Naive B cell (primary cell): ENCODE results near the gene LY6G5C. TPM values are rescaled to one million over a fixed set of nuclear protein-coding genes. Genes with fewer than 3 reads are reported as not detected.

Experiments used
- ATAC-seq, 2 donors: fragments of 150-1000 bp; cut with Tn5 transposase; 2 replicates each; pipeline ENCODE4 v1.10.0; 2021; ENCODE audit warnings: low read depth in 2 of 2, mild to moderate bottlenecking in 2 of 2, moderate library complexity in 2 of 2
- DNase-seq: peaks from one replicate; pipeline ENCODE4 v3.0.0; 2022
- H3K27ac Mint-ChIP-seq, 6 donors: one replicate each; pipeline ENCODE4 v1.8.0; 2020 to 2022; ENCODE audit warnings: mild to moderate bottlenecking in 6 of 6, mixed read lengths in 6 of 6, moderate library complexity in 5 of 6, inconsistent platforms in 2 of 6
- H3K27me3 Mint-ChIP-seq, 3 donors: one replicate each; pipeline ENCODE4 v1.8.0; 2021 to 2022; ENCODE audit warnings: mixed read lengths in 3 of 3, mild to moderate bottlenecking in 1 of 3
- H3K36me3 Mint-ChIP-seq, 2 donors: one replicate each; pipeline ENCODE4 v1.8.0; 2020 to 2022; ENCODE audit warnings: mixed read lengths in 2 of 2, inconsistent platforms in 1 of 2, mild to moderate bottlenecking in 1 of 2
- H3K4me1 Mint-ChIP-seq, 3 donors: one replicate each; pipeline ENCODE4 v1.8.0; 2020 to 2022; ENCODE audit warnings: mixed read lengths in 3 of 3, inconsistent platforms in 1 of 3, mild to moderate bottlenecking in 1 of 3, moderate library complexity in 1 of 3
- H3K4me3 Mint-ChIP-seq, 8 donors: one replicate each; pipeline ENCODE4 v1.8.0; 2020 to 2022; ENCODE audit warnings: mild to moderate bottlenecking in 8 of 8, mixed read lengths in 8 of 8, moderate library complexity in 8 of 8, inconsistent platforms in 2 of 8
- H3K9me3 Mint-ChIP-seq, 7 donors: one replicate each; pipeline ENCODE4 v1.8.0; 2020 to 2022; ENCODE audit warnings: mixed read lengths in 7 of 7, mild to moderate bottlenecking in 5 of 7, inconsistent platforms in 2 of 7, moderate library complexity in 1 of 7
- polyA plus RNA-seq, 6 donors: library from polyadenylated mRNA; unstranded; fragments of 300-500 nt; fragmentation: Illumina TruSeq; gene quantifications; one replicate each; pipeline ENCODE4 v1.2.3, GENCODE V29; 2021; ENCODE audit warnings: low read depth in 6 of 6

Gene LY6G5C
- polyA plus RNA-seq, 6 donors from 2014 or later: 0.48 to 1.6 (median 0.92) TPM; not detected in 2

DNA sequence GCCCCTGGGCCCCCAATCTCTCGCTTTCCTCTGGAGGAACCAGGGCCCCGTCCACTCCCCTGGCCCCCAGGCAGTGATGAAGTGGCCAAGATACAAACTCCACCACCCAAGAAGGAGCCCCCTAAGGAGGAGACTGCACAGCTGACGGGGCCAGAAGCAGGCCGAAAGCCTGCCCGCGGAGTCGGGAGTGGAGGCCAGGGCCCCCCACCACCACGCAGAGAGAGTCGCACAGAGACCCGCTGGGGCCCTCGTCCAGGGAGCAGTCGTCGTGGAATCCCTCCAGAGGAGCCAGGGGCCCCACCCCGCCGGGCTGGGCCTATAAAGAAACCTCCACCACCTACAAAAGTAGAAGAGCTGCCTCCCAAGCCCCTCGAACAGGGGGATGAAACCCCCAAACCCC lies 49.7 kb downstream of the LY6G5C start:
- Mint-ChIP-seq H3K4me1 (peaks cover 0 to 14% (median 12%) of the 10 kb centered on the region in 3 donors), H3K27ac (peak overlapping the region in 2 of 6 donors; percentile 32 to 39), H3K9me3 (no peaks in the 10 kb centered on the region), H3K36me3 (peaks cover 25 to 50% of the 10 kb centered on the region in 2 donors), H3K27me3 (no peaks in the 10 kb centered on the region), H3K4me3 (no peak overlapping the region)
- DNase-seq (no peak), ATAC-seq (no peak)

DNA sequence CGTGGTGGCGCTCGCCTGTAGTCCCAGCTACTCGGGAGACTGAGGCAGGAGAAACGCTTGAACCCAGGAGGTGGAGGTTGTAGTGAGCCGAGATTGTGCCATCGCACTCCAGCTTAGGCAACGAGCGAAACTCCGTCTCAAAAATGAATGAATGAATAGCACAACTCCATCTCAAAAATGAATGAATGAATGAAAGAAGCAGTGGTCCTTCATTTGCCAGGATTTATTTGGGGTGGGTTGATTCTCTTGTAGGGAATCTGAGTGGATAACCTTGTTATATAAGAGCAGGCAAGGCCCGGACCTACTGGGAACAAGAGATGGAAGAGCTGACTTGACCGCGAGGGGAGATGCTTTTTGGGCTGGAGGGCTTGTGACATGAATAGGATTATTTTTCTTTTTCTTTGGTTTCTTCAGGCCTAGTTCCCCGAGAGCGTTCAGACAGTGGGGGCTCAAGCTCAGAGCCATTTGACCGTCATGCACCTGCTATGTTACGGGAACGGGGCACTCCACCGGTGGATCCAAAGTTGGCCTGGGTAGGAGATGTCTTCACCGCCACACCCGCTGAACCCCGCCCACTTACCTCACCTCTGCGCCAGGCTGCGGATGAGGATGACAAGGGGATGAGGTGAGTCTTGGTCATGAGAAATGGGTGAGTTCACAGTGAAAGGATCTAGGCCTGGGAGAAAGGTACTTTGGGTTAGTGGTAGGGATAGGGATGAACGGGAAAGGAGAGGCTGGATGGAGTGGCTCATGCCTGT lies 50.5 kb downstream of the LY6G5C start:
- peaks cover under 1 to 17% (median 12%) of the 10 kb centered on the region in 3 donors for H3K4me1 Mint-ChIP-seq
- peaks cover 30 to 56% of the 10 kb centered on the region in 2 donors for H3K36me3 Mint-ChIP-seq
- DNase-seq: no peak
- H3K9me3 Mint-ChIP-seq: no peaks in the 10 kb centered on the region
- H3K4me3 Mint-ChIP-seq: no peak overlapping the region
- H3K27me3 Mint-ChIP-seq: no peaks in the 10 kb centered on the region
- H3K27ac Mint-ChIP-seq: peak overlapping the region in 5 of 6 donors; percentile 4 to 85 (median 39)
- ATAC-seq: no peak

DNA sequence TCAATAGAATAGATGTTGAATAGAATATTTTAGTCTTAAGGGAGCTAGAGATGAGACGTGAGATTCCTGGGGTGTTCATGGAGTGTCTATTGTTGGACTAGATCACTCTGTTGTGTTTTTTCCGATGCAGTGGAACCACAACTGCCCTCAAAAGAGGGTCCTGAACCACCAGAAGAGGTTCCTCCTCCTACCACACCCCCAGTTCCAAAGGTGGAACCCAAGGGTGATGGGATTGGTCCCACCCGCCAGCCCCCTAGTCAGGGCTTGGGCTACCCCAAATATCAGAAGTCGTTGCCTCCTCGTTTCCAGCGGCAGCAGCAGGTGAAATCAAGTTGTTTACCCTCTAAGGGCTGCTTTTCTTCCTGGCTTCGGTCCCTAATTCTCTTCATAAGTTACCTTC lies 51.9 kb downstream of the LY6G5C start:
- H3K9me3 Mint-ChIP-seq: no peaks in the 10 kb centered on the region
- H3K36me3 Mint-ChIP-seq: peaks cover 26 to 53% of the 10 kb centered on the region in 2 donors
- DNase-seq (no peak), ATAC-seq (no peak)
- no peaks in the 10 kb centered on the region for H3K27me3 Mint-ChIP-seq
- peak overlapping the region in 2 of 6 donors; percentile 61 to 76 for H3K27ac Mint-ChIP-seq
- no peak overlapping the region for H3K4me3 Mint-ChIP-seq
- peaks cover 2 to 17% (median 9%) of the 10 kb centered on the region in 3 donors for H3K4me1 Mint-ChIP-seq

DNA sequence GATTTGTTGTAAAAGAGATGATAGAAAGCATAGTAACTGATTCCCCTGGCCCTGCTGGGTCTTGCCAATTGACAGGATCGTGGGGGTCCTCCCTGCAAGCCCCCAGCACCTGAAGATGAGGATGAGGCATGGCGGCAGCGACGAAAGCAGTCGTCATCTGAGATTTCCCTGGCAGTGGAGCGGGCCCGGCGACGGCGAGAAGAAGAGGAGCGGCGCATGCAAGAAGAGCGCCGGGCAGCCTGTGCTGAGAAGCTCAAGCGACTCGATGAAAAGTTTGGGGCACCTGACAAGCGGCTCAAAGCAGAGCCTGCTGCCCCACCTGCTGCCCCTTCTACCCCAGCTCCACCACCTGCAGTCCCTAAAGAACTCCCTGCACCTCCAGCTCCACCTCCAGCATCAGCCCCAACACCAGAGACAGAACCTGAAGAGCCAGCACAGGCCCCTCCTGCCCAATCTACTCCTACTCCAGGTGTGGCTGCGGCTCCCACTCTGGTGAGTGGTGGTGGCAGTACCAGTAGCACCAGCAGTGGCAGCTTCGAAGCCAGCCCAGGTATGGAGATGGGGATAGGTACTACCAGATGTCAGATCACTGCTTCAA lies 53.1 kb downstream of the LY6G5C start:
- peak overlapping the region in 1 of 8 donors; percentile 21 for H3K4me3 Mint-ChIP-seq
- H3K27me3 Mint-ChIP-seq: no peaks in the 10 kb centered on the region
- H3K4me1 Mint-ChIP-seq: peaks cover 3 to 17% (median 8%) of the 10 kb centered on the region in 3 donors
- DNase-seq: no peak
- H3K27ac Mint-ChIP-seq: peak overlapping the region in 3 of 6 donors; percentile 7 to 78 (median 64)
- peaks cover 26 to 48% of the 10 kb centered on the region in 2 donors for H3K36me3 Mint-ChIP-seq
- H3K9me3 Mint-ChIP-seq: no peaks in the 10 kb centered on the region
- ATAC-seq: no peak

DNA sequence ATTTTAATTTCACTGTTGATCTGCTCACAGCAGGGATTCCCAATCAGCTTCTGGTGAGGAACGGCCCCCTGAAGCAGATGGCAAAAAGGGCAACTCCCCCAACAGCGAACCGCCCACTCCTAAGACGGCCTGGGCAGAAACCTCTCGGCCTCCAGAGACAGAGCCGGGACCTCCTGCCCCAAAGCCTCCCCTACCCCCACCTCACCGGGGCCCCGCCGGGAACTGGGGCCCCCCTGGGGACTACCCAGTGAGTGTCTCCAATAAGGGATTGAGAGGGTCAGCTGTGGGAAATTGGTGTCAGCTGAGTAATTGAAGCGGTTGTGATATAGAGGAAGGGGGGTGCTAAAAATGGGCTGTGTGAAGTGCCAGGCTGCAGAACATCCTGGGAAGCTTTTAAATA lies 53.9 kb downstream of the LY6G5C start:
- no peak for ATAC-seq
- no peak for DNase-seq
- Mint-ChIP-seq H3K27ac (peak overlapping the region in 2 of 6 donors; percentile 44 to 64), H3K36me3 (peaks cover 26 to 48% of the 10 kb centered on the region in 2 donors), H3K9me3 (no peaks in the 10 kb centered on the region), H3K4me3 (no peak overlapping the region), H3K4me1 (peaks cover 12 to 23% (median 16%) of the 10 kb centered on the region in 3 donors), H3K27me3 (no peaks in the 10 kb centered on the region)

Other genes with a start within 250 kb of the LY6G5C start
- 10 to 100 TPM in 3 of 6 donors, 1 to 10 TPM in 3; 4.4 to 14.3 (median 9.7) TPM for gene MICB, start 182.9 kb downstream of the LY6G5C start, polyA plus RNA-seq
- gene MCCD1, start 152.1 kb downstream of the LY6G5C start, polyA plus RNA-seq: not detected
- 100 to 1,000 TPM in 1 of 6 donors, 10 to 100 TPM in 5; 41.6 to 117 (median 74.5) TPM for gene DDX39B, start 139.1 kb downstream of the LY6G5C start, polyA plus RNA-seq
- gene ATP6V1G2, start 134.5 kb downstream of the LY6G5C start, polyA plus RNA-seq: under 1 TPM in 2 of 6 donors, not detected in 4; 0.67 to 0.69 TPM
- 10 to 100 TPM in 2 of 6 donors, 1 to 10 TPM in 3, under 1 TPM in 1; 0.24 to 11.4 (median 8.9) TPM for gene NFKBIL1, start 133.5 kb downstream of the LY6G5C start, polyA plus RNA-seq
- 10 to 100 TPM in 5 of 6 donors, 1 to 10 TPM in 1; 6.6 to 26.0 (median 19.4) TPM for gene LTA, start 108.8 kb downstream of the LY6G5C start, polyA plus RNA-seq
- gene TNF, start 105.5 kb downstream of the LY6G5C start, polyA plus RNA-seq: 1 to 10 TPM; 1.1 to 5.2 (median 2.6) TPM
- gene LTB, start 98.6 kb downstream of the LY6G5C start, polyA plus RNA-seq: 1,000 to 10,000 TPM; 1,940 to 3,141 (median 2,206) TPM
- 10 to 100 TPM; 28.2 to 78.2 (median 35.2) TPM for gene LST1, start 94.8 kb downstream of the LY6G5C start, polyA plus RNA-seq
- 100 to 1,000 TPM in 5 of 6 donors, 10 to 100 TPM in 1; 84.4 to 158 (median 108) TPM for gene NCR3, start 88.1 kb downstream of the LY6G5C start, polyA plus RNA-seq
- 10 to 100 TPM in 1 of 6 donors, 1 to 10 TPM in 4, under 1 TPM in 1; 0.50 to 14.4 (median 3.5) TPM for gene AIF1, start 65.8 kb downstream of the LY6G5C start, polyA plus RNA-seq
- gene PRRC2A, start 60.4 kb downstream of the LY6G5C start, polyA plus RNA-seq: 10 to 100 TPM in 1 of 6 donors, 1 to 10 TPM in 4, under 1 TPM in 1; 0.70 to 11.3 (median 6.3) TPM
- gene BAG6, start 28.4 kb downstream of the LY6G5C start, polyA plus RNA-seq: 10 to 100 TPM; 20.1 to 27.0 (median 24.2) TPM
- gene APOM, start 25.2 kb downstream of the LY6G5C start, polyA plus RNA-seq: 10 to 100 TPM in 4 of 6 donors, 1 to 10 TPM in 2; 7.6 to 19.6 (median 13.7) TPM
- gene C6orf47, start 20.3 kb downstream of the LY6G5C start, polyA plus RNA-seq: 10 to 100 TPM; 16.8 to 39.9 (median 28.4) TPM
- 10 to 100 TPM; 18.5 to 27.8 (median 23.5) TPM for gene GPANK1, start 16.1 kb downstream of the LY6G5C start, polyA plus RNA-seq
- gene CSNK2B, start 15.0 kb downstream of the LY6G5C start, polyA plus RNA-seq: 100 to 1,000 TPM; 279 to 299 (median 286) TPM
- under 1 TPM in 3 of 6 donors, not detected in 3; 0.23 to 0.87 (median 0.50) TPM for gene LY6G5B, start 11.1 kb downstream of the LY6G5C start, polyA plus RNA-seq
- 10 to 100 TPM; 27.3 to 45.3 (median 33.4) TPM for gene ABHD16A, start 22.3 kb upstream of the LY6G5C start, polyA plus RNA-seq
- 1 to 10 TPM in 1 of 6 donors, under 1 TPM in 2, not detected in 3; 0.60 to 1.8 (median 0.75) TPM for gene LY6G6F, start 25.8 kb upstream of the LY6G5C start, polyA plus RNA-seq
- not detected for gene LY6G6D, start 34.3 kb upstream of the LY6G5C start, polyA plus RNA-seq
- not detected for gene LY6G6C, start 40.7 kb upstream of the LY6G5C start, polyA plus RNA-seq
- 1 to 10 TPM in 5 of 6 donors, not detected in 1; 3.0 to 5.1 (median 3.7) TPM for gene MPIG6B, start 42.3 kb upstream of the LY6G5C start, polyA plus RNA-seq
- 10 to 100 TPM; 57.1 to 87.6 (median 82.1) TPM for gene DDAH2, start 48.2 kb upstream of the LY6G5C start, polyA plus RNA-seq
- 100 to 1,000 TPM; 536 to 743 (median 628) TPM for gene CLIC1, start 55.5 kb upstream of the LY6G5C start, polyA plus RNA-seq
- 1 to 10 TPM in 5 of 6 donors, not detected in 1; 1.9 to 9.3 (median 2.6) TPM for gene MSH5, start 58.9 kb upstream of the LY6G5C start, polyA plus RNA-seq
- under 1 TPM in 1 of 6 donors, not detected in 5; 0.96 TPM for gene SAPCD1, start 81.6 kb upstream of the LY6G5C start, polyA plus RNA-seq
- gene VWA7, start 96.3 kb upstream of the LY6G5C start, polyA plus RNA-seq: under 1 TPM in 2 of 6 donors, not detected in 4; 0.13 to 0.29 TPM
- gene VARS1, start 114.7 kb upstream of the LY6G5C start, polyA plus RNA-seq: 10 to 100 TPM; 42.2 to 70.6 (median 50.3) TPM
- 100 to 1,000 TPM in 1 of 6 donors, 10 to 100 TPM in 5; 75.4 to 107 (median 92.4) TPM for gene LSM2, start 125.9 kb upstream of the LY6G5C start, polyA plus RNA-seq
- 1 to 10 TPM in 1 of 6 donors, under 1 TPM in 4, not detected in 1; 0.45 to 1.4 (median 0.71) TPM for gene HSPA1L, start 134.2 kb upstream of the LY6G5C start, polyA plus RNA-seq
- 10 to 100 TPM in 2 of 6 donors, 1 to 10 TPM in 3, under 1 TPM in 1; 0.23 to 12.1 (median 7.9) TPM for gene HSPA1A, start 134.5 kb upstream of the LY6G5C start, polyA plus RNA-seq
- 1 to 10 TPM; 1.1 to 2.8 (median 1.8) TPM for gene HSPA1B, start 146.7 kb upstream of the LY6G5C start, polyA plus RNA-seq
- 10 to 100 TPM; 10.9 to 19.5 (median 18.2) TPM for gene NEU1, start 181.8 kb upstream of the LY6G5C start, polyA plus RNA-seq
- not detected for gene SLC44A4, start 197.9 kb upstream of the LY6G5C start, polyA plus RNA-seq
- 10 to 100 TPM; 29.9 to 50.7 (median 35.9) TPM for gene EHMT2, start 216.6 kb upstream of the LY6G5C start, polyA plus RNA-seq
- under 1 TPM in 1 of 6 donors, not detected in 5; 0.20 TPM for gene ZBTB12, start 221.0 kb upstream of the LY6G5C start, polyA plus RNA-seq
- gene C2, start 246.7 kb upstream of the LY6G5C start, polyA plus RNA-seq: under 1 TPM in 1 of 6 donors, not detected in 5; 0.31 TPM